Hematopoietic multipotent progenitor cell treated with erythropoietin and hydrocortisone succinate and interleukin-3 and kit ligand, for 8 days (in vitro differentiated cells): ENCODE results near the gene SPECC1L.
"Not testable (repeated sequence)": the region's sequence is repeated elsewhere in the genome, so short reads cannot be mapped to it uniquely, and the experiment has no call there.

Source experiments
- DNase-seq: peaks from one replicate; pipeline ENCODE4 v3.0.0-alpha.2; 2015

Gene SPECC1L

DNA sequence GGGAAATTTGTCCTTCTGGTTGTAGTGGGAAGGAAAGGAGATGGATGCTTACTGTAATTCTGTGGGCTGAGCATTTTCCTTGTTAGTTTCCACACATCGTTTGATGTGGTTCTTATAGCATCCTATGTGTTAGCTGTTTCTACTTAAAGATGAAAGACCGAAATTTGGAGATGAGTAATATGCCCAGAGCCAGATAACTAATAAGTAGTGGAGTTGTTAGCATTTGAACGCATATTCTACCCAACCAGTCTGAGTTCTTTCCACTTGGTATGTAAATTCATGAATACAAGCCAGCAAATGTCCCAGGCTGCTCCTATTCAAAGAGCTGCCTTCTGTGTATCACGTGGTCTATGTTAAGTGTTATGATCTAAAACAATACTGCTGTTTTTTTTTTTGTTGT lies 14.6 kb downstream of the SPECC1L start:
- no peak for DNase-seq

DNA sequence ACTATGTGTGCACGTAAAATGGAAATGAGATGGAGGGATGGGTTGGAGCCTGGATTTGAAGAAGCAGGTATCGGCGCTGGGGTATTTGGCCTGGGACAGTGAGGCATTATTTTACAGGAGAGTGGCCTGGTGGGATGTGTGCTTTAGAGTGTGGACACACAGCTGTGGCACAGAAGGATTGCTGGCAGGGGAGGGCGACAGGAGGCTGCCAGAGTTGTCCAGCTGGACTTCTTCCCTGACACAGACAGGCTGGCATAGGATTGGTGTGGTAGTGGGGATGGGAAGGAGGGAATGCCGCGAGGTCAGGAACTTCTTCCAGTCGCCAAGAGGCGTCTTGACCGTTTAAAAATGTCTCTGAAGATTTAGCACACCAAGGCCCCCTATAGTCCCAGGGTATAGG lies 16.6 kb downstream of the SPECC1L start:
- DNase-seq, result not testable (repeated sequence)

- not testable (repeated sequence) for DNase-seq
Measured at GRCh38 chr22:24287801-24288200, 17.2 kb downstream of the SPECC1L start.

GRCh38 chr22:24289114-24289513 lies 18.5 kb downstream of the SPECC1L start:
- no peak for DNase-seq

DNA sequence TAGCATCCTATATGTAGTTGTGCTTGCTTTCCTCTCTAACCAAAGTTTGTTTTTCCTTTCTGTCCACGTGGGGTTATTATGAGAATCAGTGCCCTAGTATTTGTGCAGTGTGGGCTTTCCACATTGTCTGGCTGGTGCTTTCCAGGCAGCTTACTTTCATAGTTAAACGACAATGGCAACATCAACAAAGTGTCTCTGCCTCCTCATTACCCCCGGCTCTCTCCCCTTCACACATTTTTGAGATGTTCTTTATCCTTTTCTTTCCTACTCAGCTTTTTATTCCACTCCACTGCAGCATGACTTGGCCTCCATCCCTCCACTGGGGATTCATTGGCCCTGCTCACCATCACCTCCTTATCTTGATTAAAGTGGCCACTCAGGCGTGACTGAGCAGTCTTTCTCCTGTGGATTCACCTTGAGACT lies 19.1 kb downstream of the SPECC1L start:
- DNase-seq, result no peak

DNA sequence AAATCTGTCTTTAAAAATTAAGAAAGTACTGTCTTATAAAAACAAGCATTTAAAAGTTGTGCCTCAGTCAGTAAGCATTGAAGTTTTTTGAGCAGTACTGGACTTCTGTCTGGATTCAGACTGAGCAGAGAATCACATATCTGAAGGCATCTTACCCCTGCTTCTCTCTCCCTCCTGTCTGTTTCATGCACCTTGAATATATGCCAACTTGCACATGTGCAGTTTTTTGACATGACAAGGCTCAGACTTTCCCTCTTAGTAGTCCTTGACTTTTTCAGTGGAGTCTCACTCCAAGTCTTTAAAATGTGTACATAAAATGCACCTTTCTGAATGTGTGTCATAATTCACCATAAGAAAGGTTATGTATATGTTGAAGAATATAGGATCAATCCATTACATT lies 19.8 kb downstream of the SPECC1L start:
- peak; percentile 52 for DNase-seq

GRCh38 chr22:24291515-24292201 lies 21.0 kb downstream of the SPECC1L start:
- DNase-seq, result no peak

- not testable (repeated sequence) for DNase-seq
Measured at GRCh38 chr22:24292202-24292830, 21.7 kb downstream of the SPECC1L start.

DNA sequence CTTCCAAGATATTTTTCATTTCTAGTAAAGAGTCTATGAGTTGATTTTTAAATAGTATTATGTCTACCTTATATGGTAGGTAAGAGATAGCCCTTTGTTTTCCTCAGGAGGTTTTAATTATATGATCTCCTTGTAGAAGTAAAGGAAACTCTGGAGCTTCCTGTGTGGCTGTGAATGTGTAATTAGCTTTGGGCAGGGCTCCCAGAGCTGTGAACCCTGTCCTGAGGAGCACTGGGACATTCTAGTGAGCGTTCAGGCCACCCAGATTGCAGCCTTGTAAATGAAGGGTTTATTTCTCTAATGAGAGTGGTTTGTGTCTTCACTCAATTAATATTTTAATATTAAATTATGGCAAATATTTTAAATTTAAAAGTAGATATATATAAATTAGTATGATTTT lies 24.3 kb downstream of the SPECC1L start:
- DNase-seq, result not testable (repeated sequence)

DNA sequence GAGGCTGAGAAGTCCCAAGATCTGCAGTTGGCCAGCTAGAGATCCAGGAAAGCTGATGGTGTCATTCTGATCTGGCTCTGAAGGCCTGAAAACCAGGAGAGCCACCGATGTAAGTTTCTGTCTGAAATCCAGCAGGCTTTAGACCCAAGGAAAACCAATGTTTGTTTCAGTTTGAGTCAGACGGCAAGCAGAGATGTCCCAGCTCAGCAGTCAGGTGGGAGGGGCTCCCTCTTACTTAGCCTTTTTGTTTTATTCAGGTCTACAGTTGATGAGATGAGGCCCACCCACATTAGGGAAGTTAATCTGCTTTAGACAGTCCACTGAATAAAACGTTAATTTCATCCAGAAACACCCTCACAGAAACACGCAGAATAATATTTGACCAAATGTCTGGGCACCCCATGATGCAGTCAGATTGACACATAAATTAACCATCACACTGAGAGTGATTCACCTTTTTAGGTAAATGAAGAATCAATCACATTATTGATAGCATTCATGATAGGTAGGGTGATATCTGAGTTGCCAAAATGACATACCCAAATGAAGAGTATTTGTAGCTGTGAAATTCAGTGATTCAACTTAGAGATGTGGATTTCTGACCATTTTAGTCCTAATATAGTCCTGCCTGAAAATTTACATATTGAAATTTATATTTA lies 28.0 kb downstream of the SPECC1L start:
- not testable (repeated sequence) for DNase-seq

GRCh38 chr22:24300522-24300921 lies 29.9 kb downstream of the SPECC1L start:
- DNase-seq, result not testable (repeated sequence)

- DNase-seq, result no peak
Measured at GRCh38 chr22:24302591-24302990, 32.0 kb downstream of the SPECC1L start.

- DNase-seq, result no peak
Measured at GRCh38 chr22:24303007-24303406, 32.4 kb downstream of the SPECC1L start.

DNA sequence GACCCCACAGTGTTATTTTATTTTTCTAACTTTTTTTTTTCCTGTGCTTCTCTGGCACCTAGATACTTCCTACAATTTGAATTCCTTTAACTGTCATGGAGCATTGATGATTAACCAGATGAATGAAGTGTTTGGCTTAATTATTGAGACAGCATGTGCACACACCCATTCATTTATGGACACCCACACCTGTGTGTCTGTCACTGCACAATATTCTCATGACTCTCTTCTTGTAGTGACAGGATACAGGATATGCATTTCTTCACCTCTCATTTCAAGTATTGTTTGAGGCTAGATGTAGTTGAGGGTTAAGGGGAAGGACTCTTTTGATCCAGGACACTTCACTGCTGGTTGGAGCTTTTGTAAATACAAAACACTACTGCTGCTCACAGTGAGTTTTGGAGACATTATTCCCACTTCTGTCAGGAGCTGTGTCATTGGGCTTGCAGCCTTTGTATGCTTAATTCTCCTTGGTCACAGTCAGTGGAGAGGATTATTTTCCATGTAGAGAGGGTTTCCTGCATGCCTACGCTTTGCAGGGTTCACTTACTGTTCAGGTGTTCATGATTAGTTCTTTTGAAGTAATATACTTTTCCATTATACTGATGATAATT lies 33.5 kb downstream of the SPECC1L start:
- no peak for DNase-seq

DNA sequence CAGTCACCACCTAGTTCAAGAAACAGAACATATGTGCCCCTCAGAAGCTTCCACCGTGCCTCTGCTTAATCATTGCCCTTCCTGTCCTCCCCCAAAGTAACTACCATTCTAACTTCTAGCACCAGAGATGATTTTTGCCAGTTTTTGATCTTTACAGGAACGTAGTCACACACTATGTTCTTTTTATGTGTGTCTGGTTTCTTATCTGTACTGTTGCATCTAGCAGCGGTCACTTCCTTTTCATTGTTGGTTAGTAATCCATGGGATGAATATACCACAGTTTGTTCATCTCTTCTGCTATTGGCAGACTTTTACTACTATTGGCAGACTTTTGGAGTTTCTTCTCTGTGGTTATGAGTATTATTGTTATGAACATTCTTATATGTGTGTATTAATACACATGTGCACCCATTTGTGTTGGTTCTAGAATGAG lies 34.6 kb downstream of the SPECC1L start:
- peak; percentile 68 for DNase-seq

- DNase-seq, result no peak
Measured at GRCh38 chr22:24310969-24311368, 40.3 kb downstream of the SPECC1L start.

GRCh38 chr22:24315367-24315966 lies 44.8 kb downstream of the SPECC1L start:
- DNase-seq, result no peak

DNA sequence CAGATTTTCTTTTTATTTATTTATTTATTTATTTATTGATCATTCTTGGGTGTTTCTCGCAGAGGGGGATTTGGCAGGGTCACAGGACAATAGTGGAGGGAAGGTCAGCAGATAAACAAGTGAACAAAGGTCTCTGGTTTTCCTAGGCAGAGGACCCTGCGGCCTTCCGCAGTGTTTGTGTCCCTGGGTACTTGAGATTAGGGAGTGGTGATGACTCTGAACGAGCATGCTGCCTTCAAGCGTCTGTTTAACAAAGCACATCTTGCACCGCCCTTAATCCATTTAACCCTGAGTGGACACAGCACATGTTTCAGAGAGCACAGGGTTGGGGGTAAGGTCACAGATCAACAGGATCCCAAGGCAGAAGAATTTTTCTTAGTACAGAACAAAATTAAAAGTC lies 45.6 kb downstream of the SPECC1L start:
- DNase-seq, result not testable (repeated sequence)

GRCh38 chr22:24317511-24317910 lies 46.9 kb downstream of the SPECC1L start:
- DNase-seq, result not testable (repeated sequence)

GRCh38 chr22:24319451-24319850 lies 48.8 kb downstream of the SPECC1L start:
- DNase-seq, result no peak

- DNase-seq, result no peak
Measured at GRCh38 chr22:24321999-24322398, 51.4 kb downstream of the SPECC1L start.

GRCh38 chr22:24322522-24322921 lies 51.9 kb downstream of the SPECC1L start:
- DNase-seq, result no peak

DNA sequence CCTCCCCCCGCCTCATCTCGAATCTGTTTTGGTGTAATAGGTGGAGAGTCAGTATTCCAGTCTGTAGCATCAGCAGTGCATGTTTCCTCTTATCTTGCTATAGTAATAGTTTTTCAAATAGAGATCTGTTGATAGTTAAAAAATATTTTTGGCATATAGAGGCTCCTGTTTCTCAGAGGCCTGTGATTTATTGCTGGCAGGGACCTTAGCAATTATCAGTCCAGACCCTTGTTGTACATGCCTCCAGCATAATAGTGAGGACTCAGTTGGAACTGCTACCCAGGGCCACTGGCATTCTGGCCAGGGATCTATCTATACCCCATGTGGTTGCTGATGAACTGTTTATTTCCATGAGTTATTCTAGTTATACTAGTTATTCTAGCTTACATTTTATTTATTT lies 52.6 kb downstream of the SPECC1L start:
- DNase-seq, result no peak
